Caco-2 (cell line): ENCODE data around the gene SLC12A7. TPM values are rescaled to one million over a fixed set of nuclear protein-coding genes. Genes with fewer than 3 reads are reported as not detected.

ENCODE experiments used
- BruUV-seq: library from RNA; stranded (reverse); fragments of 400-500 nt; replicated peaks from 2 replicates; lab custom pipeline; 2021; lab: Mats Ljungman, UMichigan
- CTCF ChIA-PET: fragments of 300-600 bp; sonication (Branson Sonifier 250); formaldehyde crosslinking; loops from one replicate; lab custom pipeline; 2022; ENCODE audit warnings: antibody characterized with exemption; lab: Charles Lee
- POLR2A ChIA-PET: fragments of 300-600 bp; sonication (Branson Sonifier 250); formaldehyde crosslinking; loops from one replicate; lab custom pipeline; 2022; ENCODE audit warnings: antibody characterized with exemption; lab: Charles Lee
- DNase-seq, 2 experiments: peaks; one replicate each; pipeline versions ENCODE4 v3.0.0 to v3.0.0-alpha.2; 2020 to 2022
- H3K27me3 ChIP-seq: replicated peaks from 2 replicates; pipeline ENCODE4 v1.6.0; 2011; ENCODE audit warnings: low read length; ENCODE audit not compliant: control insufficient read depth, insufficient read depth
- H3K36me3 ChIP-seq: 2 replicates; pipeline ENCODE4 v1.5.1; 2011; ENCODE audit warnings: low read length; ENCODE audit not compliant: control insufficient read depth, insufficient read depth
- H3K4me1 ChIP-seq: fragments of 250-450 bp; sonication (Bioruptor Pico); 2 replicates; pipeline ENCODE4 v1.5.1; 2020; ENCODE audit warnings: mild to moderate bottlenecking
- H3K4me3 ChIP-seq: 2 replicates; pipeline ENCODE4 v1.5.1; 2011; ENCODE audit warnings: low read depth, mild to moderate bottlenecking, control low read depth, low read length
- H3K9me3 ChIP-seq: fragments of 250-450 bp; sonication (Bioruptor Pico); 2 replicates; pipeline ENCODE4 v1.5.1; 2020; ENCODE audit warnings: mild to moderate bottlenecking, moderate library complexity
- H3K27ac Mint-ChIP-seq: one replicate; pipeline ENCODE4 v1.8.0; 2022; ENCODE audit warnings: mixed read lengths; ENCODE audit not compliant: unreplicated experiment
- H3K27me3 Mint-ChIP-seq: one replicate; pipeline ENCODE4 v1.8.0; 2022; ENCODE audit warnings: mixed read lengths; ENCODE audit not compliant: insufficient read depth, unreplicated experiment
- H3K36me3 Mint-ChIP-seq: one replicate; pipeline ENCODE4 v1.8.0; 2022; ENCODE audit warnings: mild to moderate bottlenecking, mixed read lengths; ENCODE audit not compliant: insufficient read depth, unreplicated experiment
- H3K4me1 Mint-ChIP-seq: one replicate; pipeline ENCODE4 v1.8.0; 2022; ENCODE audit warnings: low read depth, mixed read lengths; ENCODE audit not compliant: unreplicated experiment
- H3K4me3 Mint-ChIP-seq: one replicate; pipeline ENCODE4 v1.8.0; 2022; ENCODE audit warnings: mild to moderate bottlenecking, moderate library complexity, mixed read lengths; ENCODE audit not compliant: unreplicated experiment
- H3K9me3 Mint-ChIP-seq: one replicate; pipeline ENCODE4 v1.8.0; 2022; ENCODE audit warnings: mixed read lengths; ENCODE audit not compliant: unreplicated experiment
- CTCF ChIP-seq, 2 experiments: fragments of 200-600 bp in 1 of 2; IDR thresholded peaks; 1 replicate in 1 of 2; 2 replicates in 1 of 2; pipeline versions ENCODE4 v1.5.1 to v1.8.0; 2011 to 2022; ENCODE audit warnings: antibody characterized with exemption in 1 of 2, control low read depth in 1 of 2, inconsistent platforms in 1 of 2, low read depth in 1 of 2, low read length in 1 of 2, mild to moderate bottlenecking in 1 of 2, moderate library complexity in 1 of 2; ENCODE audit not compliant: insufficient read depth in 1 of 2, severe bottlenecking in 1 of 2, unreplicated experiment in 1 of 2
- intact Hi-C: fragments of 100-400 bp; cut with micrococcal nuclease; formaldehyde crosslinking; loops from one replicate; pipeline ENCODE4 v1.10.0; 2022; ENCODE audit not compliant: unreplicated experiment
- total RNA-seq: library from RNA; stranded (reverse); gene quantifications from 2 replicates; pipeline ENCODE4 v1.2.3, GENCODE V29; 2022

SLC12A7 gene
- total RNA-seq, 1 experiment from 2014 or later: 41.7 TPM

- Mint-ChIP-seq H3K36me3 (no peaks in the 10 kb centered on the region), H3K27ac (no peak overlapping the region), H3K9me3 (peaks cover 11% of the 10 kb centered on the region), H3K4me3 (no peak overlapping the region), H3K4me1 (no peaks in the 10 kb centered on the region), H3K27me3 (peaks cover 9% of the 10 kb centered on the region)
- Histone ChIP-seq H3K9me3 (0 out of 2 replicates have a peak, but pooled peaks cover 4% of the 10 kb centered on the region), H3K27me3 (no peaks in the 10 kb centered on the region; the same call in 1 of the 2 replicates), H3K4me3 (no peak overlapping the region), H3K36me3 (no peaks in the 10 kb centered on the region), H3K4me1 (no peaks in the 10 kb centered on the region)
- ChIA-PET POLR2A (no interaction called here), CTCF (interaction anchor here (0.6 kb wide), 1 partner anchor 8 kb away, joined by 3 read pairs; no protein-coding TSS in a partner anchor)
- intact Hi-C loops: no loop called here
- no peak for DNase-seq
- no peak for TF ChIP-seq CTCF (IDR thresholded peaks at IDR 0.05; ENCODE audit: insufficient read depth in 1 of 2, low read depth in 1 of 2, low read length in 1 of 2, severe bottlenecking in 1 of 2, unreplicated experiment in 1 of 2)
- BruUV-seq: no TSS peak
Observed at GRCh38 chr5:1153428-1153827, 41.6 kb upstream of the SLC12A7 start.

- Histone ChIP-seq H3K4me3 (no peak overlapping the region), H3K9me3 (0 out of 2 replicates have a peak, but pooled peaks cover 4% of the 10 kb centered on the region), H3K4me1 (no peaks in the 10 kb centered on the region), H3K36me3 (no peaks in the 10 kb centered on the region), H3K27me3 (no peaks in the 10 kb centered on the region; the same call in 1 of the 2 replicates)
- DNase-seq: no peak
- Mint-ChIP-seq H3K4me3 (no peak overlapping the region), H3K27me3 (peaks cover 8% of the 10 kb centered on the region), H3K4me1 (no peaks in the 10 kb centered on the region), H3K36me3 (no peaks in the 10 kb centered on the region), H3K9me3 (peaks cover 9% of the 10 kb centered on the region), H3K27ac (no peak overlapping the region)
- no TSS peak for BruUV-seq
- ChIA-PET CTCF (no interaction called here), POLR2A (no interaction called here)
- intact Hi-C loops: no loop called here
- no peak for TF ChIP-seq CTCF (IDR thresholded peaks at IDR 0.05; ENCODE audit: insufficient read depth in 1 of 2, low read depth in 1 of 2, low read length in 1 of 2, severe bottlenecking in 1 of 2, unreplicated experiment in 1 of 2)
Observed at GRCh38 chr5:1152771-1153282, 41.0 kb upstream of the SLC12A7 start.

- Histone ChIP-seq H3K9me3 (0 out of 2 replicates have a peak, but pooled peaks cover 4% of the 10 kb centered on the region), H3K36me3 (no peaks in the 10 kb centered on the region), H3K4me1 (no peaks in the 10 kb centered on the region), H3K4me3 (no peak overlapping the region), H3K27me3 (no peaks in the 10 kb centered on the region; the same call in 1 of the 2 replicates)
- no peaks in the 10 kb centered on the region for H3K36me3 Mint-ChIP-seq
- H3K4me1 Mint-ChIP-seq: no peaks in the 10 kb centered on the region
- ChIA-PET POLR2A (no interaction called here), CTCF (no interaction called here)
- no peak for TF ChIP-seq CTCF (IDR thresholded peaks at IDR 0.05; ENCODE audit: insufficient read depth in 1 of 2, low read depth in 1 of 2, low read length in 1 of 2, severe bottlenecking in 1 of 2, unreplicated experiment in 1 of 2)
- H3K4me3 Mint-ChIP-seq: no peak overlapping the region
- no TSS peak for BruUV-seq
- DNase-seq: no peak
- peaks cover 1% of the 10 kb centered on the region for H3K27me3 Mint-ChIP-seq
- peaks cover 2% of the 10 kb centered on the region for H3K9me3 Mint-ChIP-seq
- H3K27ac Mint-ChIP-seq: no peak overlapping the region
- intact Hi-C loops: no loop called here
Observed at GRCh38 chr5:1152156-1152555, 40.3 kb upstream of the SLC12A7 start.
